Trophoblast cell (in vitro differentiated cells and primary cell): ENCODE results near the gene CRISP1.

Source experiments
- DNase-seq, 2 donors: peaks; one replicate each; pipeline ENCODE4 v3.0.0-alpha.2; 2016
- H2AFZ ChIP-seq: 2 replicates; pipeline ENCODE4 v1.6.1; 2013; ENCODE audit warnings: low read length, moderate library complexity, mild to moderate bottlenecking; ENCODE audit not compliant: insufficient read depth, poor library complexity
- H2AK5ac ChIP-seq: 2 replicates; pipeline ENCODE4 v1.6.1; 2013; ENCODE audit warnings: mild to moderate bottlenecking, low read length
- H2BK120ac ChIP-seq: 2 replicates; pipeline ENCODE4 v1.6.1; 2013; ENCODE audit warnings: low read length, mild to moderate bottlenecking, moderate library complexity; ENCODE audit not compliant: insufficient read depth, poor library complexity
- H2BK12ac ChIP-seq: 2 replicates; pipeline ENCODE4 v1.6.1; 2013; ENCODE audit warnings: mild to moderate bottlenecking, low read length, moderate library complexity
- H2BK5ac ChIP-seq: 2 replicates; pipeline ENCODE4 v1.6.1; 2013; ENCODE audit warnings: low read length, low read depth, moderate library complexity, mild to moderate bottlenecking; ENCODE audit not compliant: poor library complexity
- H3K14ac ChIP-seq: 2 replicates; pipeline ENCODE4 v1.6.1; 2013; ENCODE audit warnings: mild to moderate bottlenecking, low read length
- H3K18ac ChIP-seq: 2 replicates; pipeline ENCODE4 v1.6.1; 2013; ENCODE audit warnings: mild to moderate bottlenecking, low read length
- H3K23ac ChIP-seq: 2 replicates; pipeline ENCODE4 v1.6.1; 2013; ENCODE audit warnings: low read length
- H3K27ac ChIP-seq: 2 replicates; pipeline ENCODE4 v1.5.1; 2013; ENCODE audit warnings: low read depth, mild to moderate bottlenecking, inconsistent platforms, low read length, moderate library complexity
- H3K27me3 ChIP-seq: 2 replicates; pipeline ENCODE4 v1.6.1; 2013; ENCODE audit warnings: inconsistent platforms, mild to moderate bottlenecking, low read length, moderate library complexity; ENCODE audit not compliant: insufficient read depth
- H3K36me3 ChIP-seq, 2 experiments: 1 replicate in 1 of 2; 2 replicates in 1 of 2; pipeline ENCODE4 v1.6.1; 2013; ENCODE audit warnings: low read length in 2 of 2, mild to moderate bottlenecking in 2 of 2, moderate library complexity in 1 of 2; ENCODE audit not compliant: insufficient read depth in 2 of 2, control insufficient read depth in 1 of 2
- H3K4ac ChIP-seq: 2 replicates; pipeline ENCODE4 v1.6.1; 2013; ENCODE audit warnings: low read depth, mild to moderate bottlenecking, low read length, moderate library complexity
- H3K4me1 ChIP-seq, 2 experiments: 1 replicate in 1 of 2; 2 replicates in 1 of 2; pipeline ENCODE4 v1.6.1; 2013; ENCODE audit warnings: low read length in 2 of 2, mild to moderate bottlenecking in 2 of 2, moderate library complexity in 1 of 2; ENCODE audit not compliant: insufficient read depth in 2 of 2, control insufficient read depth in 1 of 2
- H3K4me2 ChIP-seq: 2 replicates; pipeline ENCODE4 v1.6.1; 2013; ENCODE audit warnings: inconsistent platforms, mild to moderate bottlenecking, low read length, moderate library complexity
- H3K4me3 ChIP-seq: 2 replicates; pipeline ENCODE4 v1.5.1; 2013; ENCODE audit warnings: mild to moderate bottlenecking, low read depth, low read length, inconsistent platforms
- H3K79me1 ChIP-seq: one replicate; pipeline ENCODE4 v1.6.1; 2013; ENCODE audit warnings: low read length
- H3K79me2 ChIP-seq: 2 replicates; pipeline ENCODE4 v1.6.1; 2013; ENCODE audit warnings: low read length, mild to moderate bottlenecking; ENCODE audit not compliant: control insufficient read depth, insufficient read depth, poor library complexity
- H3K9ac ChIP-seq: 2 replicates; pipeline ENCODE4 v1.6.1; 2013; ENCODE audit warnings: mild to moderate bottlenecking, low read length
- H3K9me3 ChIP-seq: 2 replicates; pipeline ENCODE4 v1.6.1; 2013; ENCODE audit warnings: low read depth, mild to moderate bottlenecking, control low read depth, inconsistent platforms, low read length; ENCODE audit not compliant: insufficient read depth
- H4K12ac ChIP-seq: 2 replicates; pipeline ENCODE4 v1.6.1; 2013; ENCODE audit warnings: low read depth, mild to moderate bottlenecking, low read length, moderate library complexity
- H4K8ac ChIP-seq: 2 replicates; pipeline ENCODE4 v1.6.1; 2013; ENCODE audit warnings: low read depth, mild to moderate bottlenecking, low read length, moderate library complexity
- H4K91ac ChIP-seq: one replicate; pipeline ENCODE4 v1.6.1; 2013; ENCODE audit warnings: low read depth, mild to moderate bottlenecking, low read length, moderate library complexity
- WGBS: extraction: QIAGEN DNeasy Blood & Tissue Kit; methylation state at CpG from one replicate; pipeline ENCODE4 v1.1.7; 2013; ENCODE audit warnings: missing lambda C conversion rate; ENCODE audit not compliant: insufficient read length, insufficient coverage; ENCODE audit errors: extremely low coverage; 5-methylcytosine and 5-hydroxymethylcytosine counted together

The CRISP1 gene

GRCh38 chr6:49813248-49813647, 53.1 kb downstream of the CRISP1 start:
- Histone ChIP-seq H3K27ac (no peak overlapping the region), H4K12ac (no peak overlapping the region), H3K79me2 (no peaks in the 10 kb centered on the region), H2BK12ac (no peak overlapping the region), H3K4me1 (no peaks in the 10 kb centered on the region), H3K79me1 (no peaks in the 10 kb centered on the region), H3K18ac (no peak overlapping the region), H2AFZ (no peak overlapping the region), H3K14ac (no peak overlapping the region), H3K36me3 (no peaks in the 10 kb centered on the region), H3K4me2 (no peak overlapping the region), H3K9me3 (no peaks in the 10 kb centered on the region), H3K9ac (no peak overlapping the region), H3K4ac (no peak overlapping the region), H4K91ac (no peak overlapping the region), H2BK5ac (no peak overlapping the region), H2BK120ac (no peak overlapping the region), H3K23ac (no peak overlapping the region), H2AK5ac (no peak overlapping the region), H3K4me3 (no peak overlapping the region), H4K8ac (no peak overlapping the region), H3K27me3 (no peaks in the 10 kb centered on the region)
- no peak for DNase-seq
- no CpG with 5 or more reads among the region's 2 CpGs for WGBS

GRCh38 chr6:49806145-49806544, 60.2 kb downstream of the CRISP1 start:
- Histone ChIP-seq H2AFZ (no peak overlapping the region), H3K36me3 (no peaks in the 10 kb centered on the region), H3K4me1 (no peaks in the 10 kb centered on the region), H4K91ac (no peak overlapping the region), H3K14ac (no peak overlapping the region), H3K23ac (no peak overlapping the region), H2AK5ac (no peak overlapping the region), H2BK5ac (no peak overlapping the region), H3K27me3 (no peaks in the 10 kb centered on the region), H3K9ac (no peak overlapping the region), H3K79me1 (no peaks in the 10 kb centered on the region), H3K4me3 (no peak overlapping the region), H3K27ac (no peak overlapping the region), H4K12ac (no peak overlapping the region), H3K4me2 (no peak overlapping the region), H3K18ac (no peak overlapping the region), H3K9me3 (no peaks in the 10 kb centered on the region), H3K79me2 (no peaks in the 10 kb centered on the region), H3K4ac (no peak overlapping the region), H2BK120ac (no peak overlapping the region), H4K8ac (no peak overlapping the region), H2BK12ac (no peak overlapping the region)
- no peak for DNase-seq
- WGBS: no CpG with 5 or more reads among the region's 4 CpGs

GRCh38 chr6:49805246-49805645, 61.1 kb downstream of the CRISP1 start:
- no peak overlapping the region for H3K4me2 ChIP-seq
- no CpG with 5 or more reads among the region's 3 CpGs for WGBS

GRCh38 chr6:49801525-49801924, 64.8 kb downstream of the CRISP1 start:
- Histone ChIP-seq H3K23ac (no peak overlapping the region), H3K27me3 (no peaks in the 10 kb centered on the region), H2AK5ac (no peak overlapping the region), H2AFZ (no peak overlapping the region), H3K18ac (no peak overlapping the region), H2BK12ac (no peak overlapping the region), H3K79me2 (no peaks in the 10 kb centered on the region), H3K4me1 (no peaks in the 10 kb centered on the region), H4K8ac (no peak overlapping the region), H3K79me1 (no peaks in the 10 kb centered on the region), H2BK120ac (no peak overlapping the region), H2BK5ac (no peak overlapping the region), H3K14ac (no peak overlapping the region), H3K9me3 (no peaks in the 10 kb centered on the region), H3K4me2 (no peak overlapping the region), H3K36me3 (no peaks in the 10 kb centered on the region), H3K4ac (no peak overlapping the region), H3K27ac (no peak overlapping the region), H4K91ac (no peak overlapping the region), H4K12ac (no peak overlapping the region), H3K9ac (no peak overlapping the region), H3K4me3 (no peak overlapping the region)
- no CpG with 5 or more reads among the region's 8 CpGs for WGBS
- no peak for DNase-seq

More at GRCh38 chr6:49805246-49805645, 61.1 kb downstream of the CRISP1 start:
- no peak overlapping the region for H3K9ac ChIP-seq
- H4K8ac ChIP-seq: no peak overlapping the region
- no peak overlapping the region for H2AFZ ChIP-seq
- H2BK12ac ChIP-seq: no peak overlapping the region
- no peak overlapping the region for H2AK5ac ChIP-seq
- H3K4me3 ChIP-seq: no peak overlapping the region
- H3K9me3 ChIP-seq: no peaks in the 10 kb centered on the region
- no peak overlapping the region for H3K27ac ChIP-seq
- H4K12ac ChIP-seq: no peak overlapping the region
- H3K79me2 ChIP-seq: no peaks in the 10 kb centered on the region
- no peaks in the 10 kb centered on the region for H3K4me1 ChIP-seq
- H3K36me3 ChIP-seq: no peaks in the 10 kb centered on the region
- H3K27me3 ChIP-seq: no peaks in the 10 kb centered on the region
- H3K14ac ChIP-seq: no peak overlapping the region
- no peak overlapping the region for H2BK5ac ChIP-seq
- H2BK120ac ChIP-seq: no peak overlapping the region
- H3K79me1 ChIP-seq: no peaks in the 10 kb centered on the region
- H3K18ac ChIP-seq: no peak overlapping the region
- H3K4ac ChIP-seq: no peak overlapping the region
- H4K91ac ChIP-seq: no peak overlapping the region
- no peak for DNase-seq
- no peak overlapping the region for H3K23ac ChIP-seq
